Cardiac fibroblast (primary cell): ENCODE measurements around the gene CLSTN2.

ENCODE experiments used
- DNase-seq, 2 donors: peaks; one replicate each; pipeline versions ENCODE4 v3.0.0 to v3.0.0-alpha.2; 2010; ENCODE audit warnings: low read depth in 2 of 2
- H3K4me3 ChIP-seq, 2 donors: replicated peaks in 1 of 2; 1 replicate in 1 of 2; 2 replicates in 1 of 2; pipeline ENCODE4 v1.5.1; 2011; ENCODE audit warnings: low read depth in 2 of 2, low read length in 2 of 2, mild to moderate bottlenecking in 2 of 2, moderate library complexity in 1 of 2
- TF ChIP-seq, protein P1 (sequence below): IDR thresholded peaks from one replicate; pipeline ENCODE4 v1.5.1; 2011; ENCODE audit warnings: low read depth, mild to moderate bottlenecking, low read length, inconsistent platforms

The CLSTN2 gene

DNA sequence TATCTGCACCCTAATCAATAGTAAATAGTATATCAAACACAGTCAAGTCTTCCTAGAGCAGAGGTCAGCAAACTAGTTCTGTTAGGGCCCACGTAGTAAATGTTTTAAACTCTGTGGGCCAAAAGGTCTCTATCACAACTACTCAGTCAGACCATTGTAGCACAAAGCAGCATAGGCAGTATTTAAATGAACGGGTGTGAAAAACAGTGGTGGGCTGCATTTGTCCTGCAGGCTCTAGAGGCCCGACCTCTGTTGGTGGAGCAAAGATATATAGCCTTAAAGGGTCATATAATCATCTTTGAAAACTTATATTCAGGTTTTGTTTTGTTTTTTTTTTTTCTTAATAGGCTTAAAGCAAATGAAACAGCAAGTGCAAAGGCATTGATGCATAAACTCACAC lies 416.5 kb downstream of the CLSTN2 start:
- TF ChIP-seq, protein P1, sequence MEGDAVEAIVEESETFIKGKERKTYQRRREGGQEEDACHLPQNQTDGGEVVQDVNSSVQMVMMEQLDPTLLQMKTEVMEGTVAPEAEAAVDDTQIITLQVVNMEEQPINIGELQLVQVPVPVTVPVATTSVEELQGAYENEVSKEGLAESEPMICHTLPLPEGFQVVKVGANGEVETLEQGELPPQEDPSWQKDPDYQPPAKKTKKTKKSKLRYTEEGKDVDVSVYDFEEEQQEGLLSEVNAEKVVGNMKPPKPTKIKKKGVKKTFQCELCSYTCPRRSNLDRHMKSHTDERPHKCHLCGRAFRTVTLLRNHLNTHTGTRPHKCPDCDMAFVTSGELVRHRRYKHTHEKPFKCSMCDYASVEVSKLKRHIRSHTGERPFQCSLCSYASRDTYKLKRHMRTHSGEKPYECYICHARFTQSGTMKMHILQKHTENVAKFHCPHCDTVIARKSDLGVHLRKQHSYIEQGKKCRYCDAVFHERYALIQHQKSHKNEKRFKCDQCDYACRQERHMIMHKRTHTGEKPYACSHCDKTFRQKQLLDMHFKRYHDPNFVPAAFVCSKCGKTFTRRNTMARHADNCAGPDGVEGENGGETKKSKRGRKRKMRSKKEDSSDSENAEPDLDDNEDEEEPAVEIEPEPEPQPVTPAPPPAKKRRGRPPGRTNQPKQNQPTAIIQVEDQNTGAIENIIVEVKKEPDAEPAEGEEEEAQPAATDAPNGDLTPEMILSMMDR = no peak
- no peak for DNase-seq
- no peak overlapping the region for H3K4me3 ChIP-seq

GRCh38 chr3:140355481-140355880 lies 420.5 kb downstream of the CLSTN2 start:
- TF ChIP-seq, protein P1 = no peak
- no peak for DNase-seq
- H3K4me3 ChIP-seq = no peak overlapping the region

- H3K4me3 ChIP-seq = no peak overlapping the region
- TF ChIP-seq, protein P1 = no peak
- no peak for DNase-seq
Observed at GRCh38 chr3:140358686-140359085, 423.7 kb downstream of the CLSTN2 start.

GRCh38 chr3:140359233-140359995 lies 424.4 kb downstream of the CLSTN2 start:
- H3K4me3 ChIP-seq = no peak overlapping the region
- TF ChIP-seq, protein P1 = no peak
- DNase-seq = no peak

DNA sequence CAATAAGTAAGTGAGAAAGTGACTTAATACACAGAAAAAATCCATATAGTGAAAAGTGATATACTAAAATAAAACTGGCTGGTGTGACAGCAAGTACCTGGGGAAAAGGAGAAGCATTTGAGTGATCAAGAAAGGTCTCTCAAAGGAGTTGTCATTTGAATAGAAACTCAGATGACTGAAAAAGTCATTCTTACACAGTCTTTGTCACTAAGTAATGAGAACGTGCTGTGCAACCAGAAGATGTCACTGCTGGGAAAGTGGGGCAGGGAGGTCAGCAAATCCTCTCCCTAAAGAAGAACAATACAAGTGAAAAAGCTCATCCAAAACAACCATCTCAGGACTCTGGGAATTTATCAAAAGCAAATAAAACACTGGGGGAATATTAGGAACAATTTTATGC lies 425.3 kb downstream of the CLSTN2 start:
- no peak for DNase-seq
- TF ChIP-seq, protein P1 = no peak
- no peak overlapping the region for H3K4me3 ChIP-seq

GRCh38 chr3:140363801-140364200 lies 428.8 kb downstream of the CLSTN2 start:
- H3K4me3 ChIP-seq = no peak overlapping the region
- peak in 1 of 2 donors; percentile 4 for DNase-seq
- TF ChIP-seq, protein P1 = no peak
